HEK293 (cell line): Measurements from ENCODE around the gene BEND7.

Source experiments
- CTCF ChIP-seq: fragments of 450-650 bp; formaldehyde crosslinking; IDR thresholded peaks from 2 replicates; pipeline ENCODE4 v1.5.1; 2016; ENCODE audit warnings: missing biosample characterization, missing genetic modification characterization
- MEIS1 ChIP-seq: sonication (generic); formaldehyde crosslinking; IDR thresholded peaks from 2 replicates; pipeline ENCODE4 v1.8.1; 2022; ENCODE audit warnings: missing genetic modification reagents, mild to moderate bottlenecking, borderline replicate concordance
- REST ChIP-seq: fragments of 450-650 bp; formaldehyde crosslinking; IDR thresholded peaks from 2 replicates; pipeline ENCODE4 v1.5.1; 2016; ENCODE audit warnings: missing biosample characterization, missing genetic modification characterization
- TCF7L2 ChIP-seq: IDR thresholded peaks from 2 replicates; pipeline ENCODE4 v1.6.1; 2011; ENCODE audit warnings: low read depth, mild to moderate bottlenecking, inconsistent platforms, low read length, moderate library complexity, borderline replicate concordance

GRCh38 chr10:13449296-13449695, 79.5 kb downstream of the BEND7 start:
- TF ChIP-seq CTCF (tag by site-specific recombination), result no peak
- no peak for TF ChIP-seq TCF7L2
- TF ChIP-seq REST (tag by site-specific recombination), result no peak
- no peak for TF ChIP-seq MEIS1 (CRISPR knock-in tag)
